Ascending aorta (tissue), 2 donors: ENCODE data around the gene IFT43. TPM values are rescaled to one million over a fixed set of nuclear protein-coding genes. Genes with fewer than 3 reads are reported as not detected.

ENCODE experiments used
- DNase-seq, 2 donors: peaks; one replicate each; pipeline ENCODE4 v3.0.0-alpha.2; 2019; ENCODE audit warnings: low spot score in 2 of 2
- H3K27ac ChIP-seq, 2 donors: fragments of 200-600 bp; sonication (generic); one replicate each; pipeline ENCODE4 v1.5.1; 2016 to 2017; ENCODE audit warnings: mild to moderate bottlenecking in 1 of 2
- H3K27me3 ChIP-seq: fragments of 200-600 bp; sonication (generic); one replicate; pipeline ENCODE4 v1.5.1; 2017
- H3K36me3 ChIP-seq, 2 donors: fragments of 200-600 bp; sonication (generic); one replicate each; pipeline ENCODE4 v1.5.1; 2016
- H3K4me1 ChIP-seq, 2 donors: fragments of 200-600 bp; sonication (generic); one replicate each; pipeline ENCODE4 v1.5.1; 2016 to 2017; ENCODE audit warnings: mild to moderate bottlenecking in 1 of 2
- H3K4me3 ChIP-seq, 2 donors: fragments of 200-600 bp; sonication (generic); one replicate each; pipeline ENCODE4 v1.5.1; 2016 to 2017; ENCODE audit warnings: mild to moderate bottlenecking in 1 of 2
- H3K9me3 ChIP-seq, 2 donors: fragments of 200-600 bp; sonication (generic); one replicate each; pipeline ENCODE4 v1.5.1; 2016
- CTCF ChIP-seq, 3 experiments: fragments of 200-600 bp in 2 of 3; fragments of 450-650 bp in 1 of 3; sonication (generic) in 2 of 3; IDR thresholded peaks; one replicate each; pipeline ENCODE4 v1.5.1; 2016 to 2019; ENCODE audit warnings: antibody characterized with exemption in 3 of 3, mild to moderate bottlenecking in 1 of 3, moderate library complexity in 1 of 3
- intact Hi-C: fragments of 100-400 bp; cut with DNase I; formaldehyde crosslinking; loops from one replicate; pipeline ENCODE4 v1.15.1; 2023
- total RNA-seq: library from RNA; depleted of rRNA; stranded (reverse); fragments of >200 nt; gene quantifications from one replicate; pipeline ENCODE4 v1.1.0, GENCODE V29; 2016

The IFT43 gene
- total RNA-seq, 1 donor from 2014 or later, result 84.0 TPM

- Histone ChIP-seq H3K4me3 (no peak overlapping the region), H3K4me1 (no peaks in the 10 kb centered on the region), H3K36me3 (peaks cover 3 to 20% of the 10 kb centered on the region in 2 donors), H3K27me3 (no peaks in the 10 kb centered on the region), H3K27ac (no peak overlapping the region), H3K9me3 (no peaks in the 10 kb centered on the region)
- intact Hi-C loops, result no loop called here
- TF ChIP-seq CTCF (IDR thresholded peaks at IDR 0.05), result no peak
- DNase-seq, result no peak
Measured at GRCh38 chr14:76078501-76078900, 92.9 kb downstream of the IFT43 start.

- no peak overlapping the region for H3K27ac ChIP-seq
- intact Hi-C loops, result no loop called here
- TF ChIP-seq CTCF (IDR thresholded peaks at IDR 0.05), result no peak
- peaks cover 2 to 29% of the 10 kb centered on the region in 2 donors for H3K36me3 ChIP-seq
- DNase-seq, result no peak
- no peaks in the 10 kb centered on the region for H3K4me1 ChIP-seq
- H3K9me3 ChIP-seq, result no peaks in the 10 kb centered on the region
- H3K4me3 ChIP-seq, result no peak overlapping the region
- no peaks in the 10 kb centered on the region for H3K27me3 ChIP-seq
Measured at GRCh38 chr14:76080025-76080424, 94.5 kb downstream of the IFT43 start.

GRCh38 chr14:76080471-76080870, 94.9 kb downstream of the IFT43 start:
- intact Hi-C loops, result no loop called here
- peaks cover 2 to 29% of the 10 kb centered on the region in 2 donors for H3K36me3 ChIP-seq
- no peak overlapping the region for H3K4me3 ChIP-seq
- TF ChIP-seq CTCF (IDR thresholded peaks at IDR 0.05), result no peak
- H3K4me1 ChIP-seq, result no peaks in the 10 kb centered on the region
- DNase-seq, result no peak
- no peaks in the 10 kb centered on the region for H3K9me3 ChIP-seq
- no peaks in the 10 kb centered on the region for H3K27me3 ChIP-seq
- H3K27ac ChIP-seq, result no peak overlapping the region

DNA sequence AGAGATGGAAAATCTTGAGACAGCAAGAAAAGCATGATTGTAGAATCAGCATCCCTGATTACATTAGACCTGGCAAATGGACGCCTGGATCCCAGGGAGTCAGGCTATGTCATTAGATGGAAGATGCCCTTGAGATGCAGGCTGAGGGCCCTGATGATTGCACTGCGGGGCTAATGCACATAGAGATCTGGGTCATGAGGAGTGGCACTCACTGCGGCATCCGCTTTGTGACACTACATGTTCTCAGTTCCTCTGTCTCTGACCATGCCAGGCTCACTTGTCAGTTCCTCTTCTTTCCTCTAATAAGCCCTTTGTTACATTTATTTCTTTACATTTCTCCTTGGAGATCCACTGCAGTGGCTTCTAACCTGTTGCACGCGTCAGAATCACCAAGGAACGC, 96.1 kb downstream of the IFT43 start:
- Histone ChIP-seq H3K27me3 (no peaks in the 10 kb centered on the region), H3K36me3 (peaks cover 2 to 27% of the 10 kb centered on the region in 2 donors), H3K4me1 (no peaks in the 10 kb centered on the region), H3K4me3 (no peak overlapping the region), H3K27ac (no peak overlapping the region), H3K9me3 (no peaks in the 10 kb centered on the region)
- no peak for TF ChIP-seq CTCF (IDR thresholded peaks at IDR 0.05)
- DNase-seq, result no peak
- intact Hi-C loops, result no loop called here

DNA sequence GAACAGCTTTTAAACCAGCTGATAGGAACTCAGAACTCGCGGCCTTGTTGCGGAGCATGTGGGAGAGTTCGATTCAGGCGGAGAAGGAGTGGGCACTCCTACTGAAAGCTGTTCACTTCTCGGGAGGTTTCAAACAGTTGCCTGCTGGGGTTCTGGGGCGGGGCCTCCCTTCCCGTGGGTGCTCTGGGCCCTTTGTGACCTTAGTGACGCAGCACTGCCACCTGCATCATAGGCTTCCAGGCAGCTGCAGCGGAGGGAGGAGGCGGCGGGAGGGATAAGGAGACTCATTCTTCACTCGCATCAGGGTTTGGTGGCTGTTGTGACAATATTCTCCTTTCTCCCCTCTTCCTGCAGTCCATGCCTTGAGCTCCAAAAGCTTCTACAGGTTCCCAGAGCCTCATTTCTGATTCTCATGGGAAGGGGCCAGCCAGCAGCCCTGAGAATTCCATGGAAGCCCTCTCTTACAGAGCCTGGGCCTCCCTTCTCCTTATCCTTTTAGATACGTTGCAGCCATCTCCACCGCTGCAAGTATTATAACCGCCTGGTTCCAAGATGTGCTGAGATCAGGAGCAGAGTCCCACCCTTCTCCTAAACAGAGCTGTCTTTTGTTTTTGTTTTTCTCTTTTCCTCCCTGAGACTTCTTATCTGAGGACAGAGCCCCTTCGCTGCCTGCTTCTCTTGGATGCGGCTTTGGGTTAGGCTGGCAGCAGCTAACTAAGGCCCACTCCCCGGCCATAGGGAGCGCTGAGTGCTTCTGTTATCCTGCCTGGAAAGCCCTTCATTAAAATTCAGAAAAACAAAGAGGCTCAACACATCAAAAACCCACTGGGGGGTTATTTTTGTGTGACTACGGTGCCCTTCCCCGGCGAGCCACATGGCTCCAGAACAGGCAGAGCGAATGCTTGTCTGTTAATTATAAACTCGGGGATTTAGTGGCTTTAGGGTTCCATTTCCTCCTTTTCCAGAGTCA, 98.5 kb downstream of the IFT43 start:
- H3K36me3 ChIP-seq, result peaks cover 2 to 27% of the 10 kb centered on the region in 2 donors
- H3K27me3 ChIP-seq, result no peaks in the 10 kb centered on the region
- no peaks in the 10 kb centered on the region for H3K9me3 ChIP-seq
- no peaks in the 10 kb centered on the region for H3K4me1 ChIP-seq
- no peak overlapping the region for H3K4me3 ChIP-seq
- intact Hi-C loops, result no loop called here
- H3K27ac ChIP-seq, result no peak overlapping the region
- no peak for TF ChIP-seq CTCF (IDR thresholded peaks at IDR 0.05)
- DNase-seq, result no peak
